Left lung (tissue), 10 donors: ENCODE results near the gene MROH2A. TPM values are rescaled to one million over a fixed set of nuclear protein-coding genes. Genes with fewer than 3 reads are reported as not detected.

Source experiments
- ATAC-seq: fragments of 200-7000 bp; cut with Tn5 transposase; one replicate; pipeline ENCODE4 v1.9.1; 2020; ENCODE audit warnings: moderate library complexity
- DNase-seq, 4 donors: peaks; one replicate each; pipeline ENCODE4 v3.0.0-alpha.2; 2013 to 2020
- H3K27ac ChIP-seq, 2 donors: fragments of 200-600 bp; sonication (generic) in 1 of 2; one replicate each; pipeline versions ENCODE4 v1.5.0 to v1.8.0; 2020 to 2021
- H3K27me3 ChIP-seq, 2 donors: fragments of 200-600 bp; sonication (generic) in 1 of 2; one replicate each; pipeline versions ENCODE4 v1.5.0 to v1.8.0; 2020 to 2021
- H3K36me3 ChIP-seq, 2 donors: fragments of 200-600 bp; sonication (generic) in 1 of 2; one replicate each; pipeline versions ENCODE4 v1.5.0 to v1.8.0; 2020 to 2021
- H3K4me1 ChIP-seq, 2 donors: fragments of 200-600 bp; one replicate each; pipeline ENCODE4 v1.8.0; 2021
- H3K4me3 ChIP-seq, 2 donors: fragments of 200-600 bp; sonication (generic) in 1 of 2; one replicate each; pipeline versions ENCODE4 v1.5.0 to v1.8.0; 2020 to 2021; ENCODE audit warnings: mild to moderate bottlenecking in 1 of 2
- H3K9me3 ChIP-seq, 2 donors: fragments of 200-600 bp; sonication (generic) in 1 of 2; one replicate each; pipeline versions ENCODE4 v1.5.0 to v1.8.0; 2020 to 2021
- CTCF ChIP-seq, 2 donors: fragments of 200-600 bp; sonication (generic) in 1 of 2; IDR thresholded peaks; one replicate each; pipeline versions ENCODE4 v1.5.0 to v1.8.0; 2021; ENCODE audit warnings: antibody characterized with exemption in 2 of 2
- intact Hi-C, 2 donors: fragments of 100-400 bp; cut with DNase I; formaldehyde crosslinking; loops; one replicate each; pipeline versions ENCODE4 v1.11.2 to v1.14.2; 2022
- polyA plus RNA-seq, 6 donors: library from polyadenylated mRNA; unstranded; fragments of 120-200 nt; gene quantifications; one replicate each; pipeline ENCODE4 v1.2.1, GENCODE V29; 2013; ENCODE audit not compliant: insufficient read length in 6 of 6
- total RNA-seq, 2 donors: library from RNA; stranded (reverse); fragmentation: NEBNext Ultra II Directional; extraction: Animal tissue kit (Norgen Biotek cat#: 25700); gene quantifications; one replicate each; pipeline ENCODE4 v1.2.1, GENCODE V29; 2021
- donor health status: DM: no; HTN: yes; CAD: no.
- donor health status: DM: no; HTN: no; CAD: no.

The MROH2A gene
- total and polyA plus RNA-seq, 8 donors = 0.27 to 0.77 (median 0.61) TPM; not detected in 1

- H3K4me3 ChIP-seq = no peak overlapping the region
- no peak for ATAC-seq
- no peak for DNase-seq
- H3K4me1 ChIP-seq = no peaks in the 10 kb centered on the region
- H3K27ac ChIP-seq = no peak overlapping the region
- no peaks in the 10 kb centered on the region for H3K9me3 ChIP-seq
- no peak for TF ChIP-seq CTCF (IDR thresholded peaks at IDR 0.05)
- no peaks in the 10 kb centered on the region for H3K36me3 ChIP-seq
- no peaks in the 10 kb centered on the region for H3K27me3 ChIP-seq
- intact Hi-C loops = no loop called here
These were observed 45.6 kb downstream of the MROH2A start for GRCh38 chr2:233823731-233824121.

GRCh38 chr2:233824373-233824772 is 46.2 kb downstream of the MROH2A start:
- Histone ChIP-seq H3K4me3 (no peak overlapping the region), H3K36me3 (no peaks in the 10 kb centered on the region), H3K27me3 (no peaks in the 10 kb centered on the region), H3K9me3 (no peaks in the 10 kb centered on the region), H3K27ac (no peak overlapping the region), H3K4me1 (no peaks in the 10 kb centered on the region)
- intact Hi-C loops = no loop called here
- ATAC-seq = no peak
- no peak for DNase-seq
- no peak for TF ChIP-seq CTCF (IDR thresholded peaks at IDR 0.05)

GRCh38 chr2:233828546-233829192 is 50.5 kb downstream of the MROH2A start:
- no peaks in the 10 kb centered on the region for H3K9me3 ChIP-seq
- H3K27me3 ChIP-seq = no peaks in the 10 kb centered on the region
- intact Hi-C loops = no loop called here
- H3K4me1 ChIP-seq = no peaks in the 10 kb centered on the region
- no peak for TF ChIP-seq CTCF (IDR thresholded peaks at IDR 0.05)
- no peaks in the 10 kb centered on the region for H3K36me3 ChIP-seq
- no peak for DNase-seq
- no peak for ATAC-seq
- H3K4me3 ChIP-seq = no peak overlapping the region
- no peak overlapping the region for H3K27ac ChIP-seq

- no peaks in the 10 kb centered on the region for H3K9me3 ChIP-seq
- DNase-seq = no peak
- ATAC-seq = no peak
These were observed 51.3 kb downstream of the MROH2A start for GRCh38 chr2:233829193-233830110.

More at GRCh38 chr2:233829193-233830110, 51.3 kb downstream of the MROH2A start:
- H3K36me3 ChIP-seq = no peaks in the 10 kb centered on the region
- no peak overlapping the region for H3K4me3 ChIP-seq
- TF ChIP-seq CTCF (IDR thresholded peaks at IDR 0.05) = no peak
- intact Hi-C loops = no loop called here
- H3K27me3 ChIP-seq = no peaks in the 10 kb centered on the region
- H3K27ac ChIP-seq = no peak overlapping the region
- H3K4me1 ChIP-seq = no peaks in the 10 kb centered on the region
